ENCODE data around the gene SLC49A4.

The SLC49A4 gene

DNA sequence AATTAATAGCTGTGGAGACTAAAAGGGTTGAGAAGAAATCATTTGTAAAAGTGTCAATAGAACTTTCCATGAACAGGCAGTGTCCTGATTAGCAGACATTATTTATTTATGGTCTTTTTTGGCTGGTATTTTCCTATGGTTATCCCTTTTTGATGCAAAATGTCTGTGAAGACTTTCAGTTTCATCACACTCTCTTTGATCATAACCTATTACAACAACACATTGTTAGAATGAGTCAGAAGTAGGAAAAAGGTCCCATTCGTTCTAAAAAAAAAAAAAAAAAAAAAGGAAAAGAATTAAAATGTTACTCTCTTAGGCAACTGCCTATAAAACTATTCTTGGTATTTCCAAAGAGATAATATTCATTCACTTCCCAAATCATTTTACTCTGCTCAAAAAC is 62.1 kb downstream of the SLC49A4 start:
- Histone ChIP-seq H3K4me3 (ENCODE audit: insufficient read depth, low read depth, low read length) (no peak overlapping the region), H3K27ac (ENCODE audit: insufficient read depth, low read depth, low read length, poor library complexity, severe bottlenecking) (no peak overlapping the region)
- WGBS, 2 experiments: 100% methylated on average over 1 of the region's 1 CpG; no CpG with 5 or more reads in 1 of the 2 experiments

DNA sequence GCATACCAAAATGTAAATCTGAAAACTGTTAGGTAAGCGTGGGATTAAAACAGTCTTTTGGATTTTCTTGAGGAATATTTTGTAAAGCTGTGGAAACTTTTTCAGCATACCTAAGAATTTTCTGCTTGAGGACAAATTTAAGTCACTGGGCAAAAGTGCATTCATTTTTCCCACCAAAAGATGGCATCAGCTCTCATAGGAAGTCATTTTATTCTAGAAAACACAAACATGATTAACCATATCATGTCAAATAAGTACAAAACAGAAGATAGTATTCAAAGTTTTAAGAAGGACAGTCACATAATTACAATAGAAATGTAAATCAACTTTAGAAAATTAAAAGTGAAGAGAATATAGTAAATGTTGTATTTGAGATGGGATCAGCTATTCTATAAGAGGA is 63.5 kb downstream of the SLC49A4 start:
- 82 to 89% methylated on average over 1 of the region's 1 CpG for WGBS, 2 experiments
- Histone ChIP-seq H3K27me3 (ENCODE audit: control insufficient read depth, insufficient read depth, low read length, poor library complexity, severe bottlenecking) (no peaks in the 10 kb centered on the region), H3K4me1 (ENCODE audit: control insufficient read depth, insufficient read depth, low read length) (no peaks in the 10 kb centered on the region), H3K4me3 (ENCODE audit: insufficient read depth, low read depth, low read length) (no peak overlapping the region), H3K36me3 (ENCODE audit: control insufficient read depth, insufficient read depth, low read length) (no peaks in the 10 kb centered on the region), H3K27ac (ENCODE audit: insufficient read depth, low read depth, low read length, poor library complexity, severe bottlenecking) (no peak overlapping the region), H3K9me3 (ENCODE audit: control insufficient read depth, low read length) (no peaks in the 10 kb centered on the region)

More for the DNA sequence above, 62.1 kb downstream of the SLC49A4 start:
- Histone ChIP-seq H3K27me3 (ENCODE audit: control insufficient read depth, insufficient read depth, low read length, poor library complexity, severe bottlenecking) (no peaks in the 10 kb centered on the region), H3K36me3 (ENCODE audit: control insufficient read depth, insufficient read depth, low read length) (no peaks in the 10 kb centered on the region), H3K9me3 (ENCODE audit: control insufficient read depth, low read length) (no peaks in the 10 kb centered on the region), H3K4me1 (ENCODE audit: control insufficient read depth, insufficient read depth, low read length) (no peaks in the 10 kb centered on the region)

GRCh38 chr3:122859021-122859805 is 64.3 kb downstream of the SLC49A4 start:
- no peaks in the 10 kb centered on the region for H3K4me1 ChIP-seq (ENCODE audit: control insufficient read depth, insufficient read depth, low read length)
- 95 to 96% methylated on average over 5 of the region's 5 CpGs for WGBS, 2 experiments
- H3K36me3 ChIP-seq (ENCODE audit: control insufficient read depth, insufficient read depth, low read length): no peaks in the 10 kb centered on the region
- no peaks in the 10 kb centered on the region for H3K9me3 ChIP-seq (ENCODE audit: control insufficient read depth, low read length)
- H3K4me3 ChIP-seq (ENCODE audit: insufficient read depth, low read depth, low read length): no peak overlapping the region
- no peak overlapping the region for H3K27ac ChIP-seq (ENCODE audit: insufficient read depth, low read depth, low read length, poor library complexity, severe bottlenecking)
- H3K27me3 ChIP-seq (ENCODE audit: control insufficient read depth, insufficient read depth, low read length, poor library complexity, severe bottlenecking): no peaks in the 10 kb centered on the region

DNA sequence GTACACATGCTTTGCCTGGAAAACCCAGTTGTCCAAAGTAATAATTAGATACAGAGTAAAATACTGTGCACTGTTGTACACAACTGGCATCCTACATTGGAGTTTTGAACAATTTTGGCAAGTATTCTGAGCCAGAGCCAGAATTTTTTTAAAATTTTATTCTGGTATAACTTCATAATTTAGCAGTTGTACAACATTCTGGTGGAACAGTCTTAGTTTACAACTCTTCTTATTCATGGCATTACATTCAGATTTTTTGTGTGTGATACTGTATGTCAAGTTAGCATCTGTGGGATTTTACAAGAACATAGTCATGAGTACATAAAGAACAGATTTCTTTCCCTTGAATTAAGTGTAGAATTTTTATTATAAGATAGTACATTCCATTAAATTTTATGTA is 67.5 kb downstream of the SLC49A4 start:
- Histone ChIP-seq H3K27me3 (ENCODE audit: control insufficient read depth, insufficient read depth, low read length, poor library complexity, severe bottlenecking) (no peaks in the 10 kb centered on the region), H3K27ac (ENCODE audit: insufficient read depth, low read depth, low read length, poor library complexity, severe bottlenecking) (no peak overlapping the region), H3K4me3 (ENCODE audit: insufficient read depth, low read depth, low read length) (no peak overlapping the region), H3K36me3 (ENCODE audit: control insufficient read depth, insufficient read depth, low read length) (no peaks in the 10 kb centered on the region), H3K4me1 (ENCODE audit: control insufficient read depth, insufficient read depth, low read length) (no peaks in the 10 kb centered on the region), H3K9me3 (ENCODE audit: control insufficient read depth, low read length) (no peaks in the 10 kb centered on the region)

- Histone ChIP-seq H3K4me1 (ENCODE audit: control insufficient read depth, insufficient read depth, low read length) (no peaks in the 10 kb centered on the region), H3K27ac (ENCODE audit: insufficient read depth, low read depth, low read length, poor library complexity, severe bottlenecking) (no peak overlapping the region), H3K9me3 (ENCODE audit: control insufficient read depth, low read length) (no peaks in the 10 kb centered on the region), H3K4me3 (ENCODE audit: insufficient read depth, low read depth, low read length) (no peak overlapping the region), H3K36me3 (ENCODE audit: control insufficient read depth, insufficient read depth, low read length) (no peaks in the 10 kb centered on the region), H3K27me3 (ENCODE audit: control insufficient read depth, insufficient read depth, low read length, poor library complexity, severe bottlenecking) (no peaks in the 10 kb centered on the region)
Measured at GRCh38 chr3:122864498-122864897, 69.6 kb downstream of the SLC49A4 start.

DNA sequence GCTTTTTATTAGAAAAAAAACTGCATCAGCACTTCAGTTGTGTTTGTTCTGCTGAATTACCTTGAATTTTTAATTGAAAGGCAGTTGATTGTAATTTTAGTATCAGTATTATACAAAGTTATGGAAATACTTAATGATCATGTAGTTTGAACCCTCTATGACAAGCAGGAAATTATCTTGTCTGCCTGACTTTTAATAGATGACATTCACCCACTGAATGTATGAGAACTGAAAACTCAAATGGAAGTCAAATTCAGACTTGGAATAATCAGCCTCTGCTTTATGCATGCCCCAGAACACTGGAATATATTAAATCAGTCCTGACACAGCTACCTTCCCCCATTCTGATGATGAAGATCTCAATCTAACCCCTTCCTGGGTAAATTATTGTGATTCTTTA is 73.5 kb downstream of the SLC49A4 start:
- no peak overlapping the region for H3K4me3 ChIP-seq (ENCODE audit: insufficient read depth, low read depth, low read length)

GRCh38 chr3:122873741-122874515 is 79.1 kb downstream of the SLC49A4 start:
- no peak overlapping the region for H3K27ac ChIP-seq (ENCODE audit: insufficient read depth, low read depth, low read length, poor library complexity, severe bottlenecking)
- WGBS, 2 experiments: 92 to 94% methylated on average over 9 of the region's 9 CpGs
- no peak overlapping the region for H3K4me3 ChIP-seq (ENCODE audit: insufficient read depth, low read depth, low read length)
- no peaks in the 10 kb centered on the region for H3K27me3 ChIP-seq (ENCODE audit: control insufficient read depth, insufficient read depth, low read length, poor library complexity, severe bottlenecking)
- H3K36me3 ChIP-seq (ENCODE audit: control insufficient read depth, insufficient read depth, low read length): no peaks in the 10 kb centered on the region
- H3K4me1 ChIP-seq (ENCODE audit: control insufficient read depth, insufficient read depth, low read length): no peaks in the 10 kb centered on the region
- H3K9me3 ChIP-seq (ENCODE audit: control insufficient read depth, low read length): no peaks in the 10 kb centered on the region

More for the DNA sequence above, 73.5 kb downstream of the SLC49A4 start:
- Histone ChIP-seq H3K9me3 (ENCODE audit: control insufficient read depth, low read length) (no peaks in the 10 kb centered on the region), H3K27ac (ENCODE audit: insufficient read depth, low read depth, low read length, poor library complexity, severe bottlenecking) (no peak overlapping the region), H3K4me1 (ENCODE audit: control insufficient read depth, insufficient read depth, low read length) (no peaks in the 10 kb centered on the region), H3K36me3 (ENCODE audit: control insufficient read depth, insufficient read depth, low read length) (no peaks in the 10 kb centered on the region), H3K27me3 (ENCODE audit: control insufficient read depth, insufficient read depth, low read length, poor library complexity, severe bottlenecking) (no peaks in the 10 kb centered on the region)

GRCh38 chr3:122875547-122876127 is 80.8 kb downstream of the SLC49A4 start:
- H3K4me1 ChIP-seq (ENCODE audit: control insufficient read depth, insufficient read depth, low read length): no peaks in the 10 kb centered on the region
- H3K27ac ChIP-seq (ENCODE audit: insufficient read depth, low read depth, low read length, poor library complexity, severe bottlenecking): no peak overlapping the region
- no peaks in the 10 kb centered on the region for H3K9me3 ChIP-seq (ENCODE audit: control insufficient read depth, low read length)
- no peaks in the 10 kb centered on the region for H3K36me3 ChIP-seq (ENCODE audit: control insufficient read depth, insufficient read depth, low read length)
- no peaks in the 10 kb centered on the region for H3K27me3 ChIP-seq (ENCODE audit: control insufficient read depth, insufficient read depth, low read length, poor library complexity, severe bottlenecking)
- no peak overlapping the region for H3K4me3 ChIP-seq (ENCODE audit: insufficient read depth, low read depth, low read length)

- Histone ChIP-seq H3K27ac (ENCODE audit: insufficient read depth, low read depth, low read length, poor library complexity, severe bottlenecking) (no peak overlapping the region), H3K27me3 (ENCODE audit: control insufficient read depth, insufficient read depth, low read length, poor library complexity, severe bottlenecking) (no peaks in the 10 kb centered on the region), H3K4me3 (ENCODE audit: insufficient read depth, low read depth, low read length) (no peak overlapping the region), H3K36me3 (ENCODE audit: control insufficient read depth, insufficient read depth, low read length) (no peaks in the 10 kb centered on the region), H3K9me3 (ENCODE audit: control insufficient read depth, low read length) (no peaks in the 10 kb centered on the region), H3K4me1 (ENCODE audit: control insufficient read depth, insufficient read depth, low read length) (no peaks in the 10 kb centered on the region)
- 94 to 95% methylated on average over 4 of the region's 4 CpGs for WGBS, 2 experiments
Measured at GRCh38 chr3:122880173-122880572, 85.3 kb downstream of the SLC49A4 start.

GRCh38 chr3:122880624-122881023 is 85.8 kb downstream of the SLC49A4 start:
- Histone ChIP-seq H3K27me3 (ENCODE audit: control insufficient read depth, insufficient read depth, low read length, poor library complexity, severe bottlenecking) (no peaks in the 10 kb centered on the region), H3K4me3 (ENCODE audit: insufficient read depth, low read depth, low read length) (no peak overlapping the region), H3K27ac (ENCODE audit: insufficient read depth, low read depth, low read length, poor library complexity, severe bottlenecking) (no peak overlapping the region), H3K4me1 (ENCODE audit: control insufficient read depth, insufficient read depth, low read length) (no peaks in the 10 kb centered on the region), H3K36me3 (ENCODE audit: control insufficient read depth, insufficient read depth, low read length) (no peaks in the 10 kb centered on the region), H3K9me3 (ENCODE audit: control insufficient read depth, low read length) (no peaks in the 10 kb centered on the region)
- 83 to 92% methylated on average over 3 to 4 of the region's 4 CpGs for WGBS, 2 experiments
